Heart left ventricle (tissue), 16 donors: ENCODE measurements around the gene KCNQ1. TPM values are rescaled to one million over a fixed set of nuclear protein-coding genes. Genes with fewer than 3 reads are reported as not detected.

Experiments
- ATAC-seq, 4 donors: fragments of 200-7000 bp; cut with Tn5 transposase; one replicate each; pipeline ENCODE4 v1.9.1; 2020 to 2022; ENCODE audit warnings: moderate library complexity in 4 of 4, mild to moderate bottlenecking in 3 of 4, moderate number of reproducible peaks in 1 of 4
- DNase-seq, 5 donors: peaks; one replicate each; pipeline ENCODE4 v3.0.0-alpha.2; 2020
- H3K27ac ChIP-seq, 12 donors: fragments of 200-600 bp; sonication (generic) in 4 of 12; one replicate each; pipeline versions ENCODE4 v1.5.0 to v1.8.0; 2016 to 2022; ENCODE audit warnings: mild to moderate bottlenecking in 2 of 12
- H3K27me3 ChIP-seq, 9 donors: fragments of 200-600 bp; sonication (generic) in 2 of 9; one replicate each; pipeline versions ENCODE4 v1.5.1 to v1.8.0; 2016 to 2022; ENCODE audit warnings: mild to moderate bottlenecking in 3 of 9
- H3K36me3 ChIP-seq, 9 donors: fragments of 200-600 bp; sonication (generic) in 2 of 9; one replicate each; pipeline versions ENCODE4 v1.5.0 to v1.8.0; 2018 to 2022; ENCODE audit warnings: mild to moderate bottlenecking in 2 of 9
- H3K4me1 ChIP-seq, 12 donors: fragments of 200-600 bp; sonication (generic) in 4 of 12; one replicate each; pipeline versions ENCODE4 v1.5.0 to v1.8.0; 2016 to 2022; ENCODE audit warnings: mild to moderate bottlenecking in 3 of 12
- H3K4me3 ChIP-seq, 12 donors: fragments of 200-600 bp; sonication (generic) in 4 of 12; one replicate each; pipeline versions ENCODE4 v1.5.0 to v1.8.0; 2017 to 2022; ENCODE audit warnings: mild to moderate bottlenecking in 9 of 12, moderate library complexity in 4 of 12
- H3K9me3 ChIP-seq, 12 donors: fragments of 200-600 bp; sonication (generic) in 4 of 12; one replicate each; pipeline versions ENCODE4 v1.5.0 to v1.8.0; 2016 to 2022; ENCODE audit warnings: mild to moderate bottlenecking in 1 of 12
- POLR2A ChIP-seq, 2 donors: fragments of 450-650 bp; IDR thresholded peaks; one replicate each; pipeline ENCODE4 v1.6.1; 2017; ENCODE audit warnings: antibody characterized with exemption in 2 of 2, mild to moderate bottlenecking in 2 of 2, moderate library complexity in 2 of 2
- whole genome bisulfite sequencing, 4 donors: extraction: QIAGEN DNeasy Blood & Tissue Kit in 2 of 4; methylation state at CpG; one replicate each; pipeline versions ENCODE4 v1.1.5 to v1.1.7; 2013 to 2018; 5-methylcytosine and 5-hydroxymethylcytosine counted together
- intact Hi-C, 10 donors: fragments of 100-400 bp; cut with DNase I; formaldehyde crosslinking; loops; one replicate each; pipeline versions ENCODE4 v1.11.1 to v1.14.2; 2022
- polyA plus RNA-seq, 2 donors: library from polyadenylated mRNA; stranded (reverse); fragments of 200-250 nt; gene quantifications; one replicate each; pipeline ENCODE4 v1.2.3, GENCODE V29; 2013
- total RNA-seq, 9 donors: library from RNA; depleted of rRNA in 2 of 9; stranded (reverse); fragments of >200 nt in 2 of 9; fragmentation: NEBNext Ultra II Directional in 3 of 9; extraction: Animal tissue kit (Norgen Biotek cat#: 25700) in 3 of 9; gene quantifications; one replicate each; pipeline versions ENCODE4 v1.1.0 to v1.2.4, GENCODE V29; 2016 to 2023
- TF ChIP-seq, protein P1 (sequence below), 12 donors: fragments of 200-600 bp; sonication (generic) in 4 of 12; IDR thresholded peaks; one replicate each; pipeline versions ENCODE4 v1.5.0 to v1.8.0; 2018 to 2022; ENCODE audit warnings: antibody characterized with exemption in 12 of 12, mild to moderate bottlenecking in 5 of 12
- donor health status: ischemic (EF 13 %, LVEDD 7.1; RV severe dilation, severe dysfunction).
- donor health status: healthy with polysubstance abuse.
- donor health status: DM: no; HTN: yes; CAD: no.
- donor health status: DM: no; HTN: no; CAD: no.
- donor health status: ischemic (EF 25% LVEDD 6.9; RV normal size, moderate dysfunction).
- donor health status: ischemic (EF 25% LVEDD 5.7; RV mildly dilated, moderate dysfunction).
- donor health status: healthy.
- donor health status: DM: yes; HTN: yes; CAD: no.
- donor health status: ischemic (EF 35%, LVEDD 5.7; RV mildly dilated, moderate dysfunction).
- donor health status: nonischemic (EF 11% LVEDD 7.7; RV severe dilation, severe dysfunction).
- donor health status: DM: yes; HTN: yes; CAD: no.
- donor health status: PGD.
- donor health status: ischemic (EF 29% LVEDD 5.4; RV normal size, mild dysfunction).
- donor health status: nonischemic (EF 23%, LVEDD 6.1; RV moderate dilation, normal function).

The KCNQ1 gene
- total and polyA plus RNA-seq, 11 donors = 18.6 to 42.4 (median 31.4) TPM

DNA sequence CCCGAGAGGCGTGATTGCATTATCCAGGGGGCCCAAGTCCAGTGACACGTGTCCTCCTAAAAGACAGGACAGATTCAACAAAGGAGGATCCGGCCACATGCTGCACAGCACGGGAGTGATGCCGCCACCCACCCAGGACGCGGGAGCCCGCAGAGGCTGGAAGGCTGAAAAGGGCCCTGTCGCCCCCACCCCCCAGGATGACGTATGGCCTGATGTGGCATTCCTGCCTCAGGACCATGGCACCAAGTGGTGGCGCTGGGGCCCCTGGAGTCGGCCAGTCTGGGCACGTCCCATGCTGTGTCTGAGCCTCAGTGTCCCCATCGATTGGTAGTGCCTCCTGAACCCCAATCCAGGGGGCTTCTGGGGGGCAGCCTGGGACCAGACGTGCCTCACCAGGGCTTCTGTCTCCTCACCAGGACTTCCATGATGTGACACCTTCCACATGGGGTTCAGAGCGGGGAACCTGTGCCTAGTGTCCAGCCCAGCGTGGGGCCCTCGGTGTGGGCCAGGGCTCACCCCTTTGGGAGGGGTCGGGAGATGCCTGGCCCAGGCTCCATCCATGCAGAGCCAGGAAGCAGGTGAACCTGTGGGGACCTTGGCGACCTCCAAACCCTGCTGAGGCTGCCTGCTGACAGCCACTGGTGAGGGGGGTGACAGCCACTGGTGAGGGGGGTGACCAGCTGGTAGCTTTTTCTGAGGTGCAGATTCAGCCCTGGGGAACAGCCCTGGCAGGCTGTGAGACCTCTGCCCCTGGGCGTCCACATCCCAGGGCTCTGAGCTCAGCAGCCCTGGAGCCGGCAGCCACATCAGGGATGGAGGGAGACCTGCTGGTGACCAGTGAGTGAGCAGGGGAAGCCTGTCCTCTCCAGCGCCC is 75.3 kb downstream of the KCNQ1 start:
- Histone ChIP-seq H3K36me3 (no peaks in the 10 kb centered on the region), H3K27me3 (no peaks in the 10 kb centered on the region), H3K9me3 (no peaks in the 10 kb centered on the region), H3K4me1 (peaks cover 0 to 27% (median 11%) of the 10 kb centered on the region in 12 donors), H3K27ac (no peak overlapping the region), H3K4me3 (no peak overlapping the region)
- DNase-seq = peak; percentile 4 to 52 (median 18)
- intact Hi-C loops = loop anchor here in 5 of 10 donors (5.0 to 10.0 kb wide), 5 partner anchors 58 to 335 kb away; partner anchors contain the start of genes C11orf21 (in 1 of the 5) and TSPAN32 (in 1 of the 5)
- 82 to 88% (median 83%) methylated on average over 14 to 24 of the region's 24 CpGs for WGBS, 4 donors
- no peak for ATAC-seq
- TF ChIP-seq POLR2A (IDR thresholded peaks at IDR 0.05) = no peak
- TF ChIP-seq, protein P1, sequence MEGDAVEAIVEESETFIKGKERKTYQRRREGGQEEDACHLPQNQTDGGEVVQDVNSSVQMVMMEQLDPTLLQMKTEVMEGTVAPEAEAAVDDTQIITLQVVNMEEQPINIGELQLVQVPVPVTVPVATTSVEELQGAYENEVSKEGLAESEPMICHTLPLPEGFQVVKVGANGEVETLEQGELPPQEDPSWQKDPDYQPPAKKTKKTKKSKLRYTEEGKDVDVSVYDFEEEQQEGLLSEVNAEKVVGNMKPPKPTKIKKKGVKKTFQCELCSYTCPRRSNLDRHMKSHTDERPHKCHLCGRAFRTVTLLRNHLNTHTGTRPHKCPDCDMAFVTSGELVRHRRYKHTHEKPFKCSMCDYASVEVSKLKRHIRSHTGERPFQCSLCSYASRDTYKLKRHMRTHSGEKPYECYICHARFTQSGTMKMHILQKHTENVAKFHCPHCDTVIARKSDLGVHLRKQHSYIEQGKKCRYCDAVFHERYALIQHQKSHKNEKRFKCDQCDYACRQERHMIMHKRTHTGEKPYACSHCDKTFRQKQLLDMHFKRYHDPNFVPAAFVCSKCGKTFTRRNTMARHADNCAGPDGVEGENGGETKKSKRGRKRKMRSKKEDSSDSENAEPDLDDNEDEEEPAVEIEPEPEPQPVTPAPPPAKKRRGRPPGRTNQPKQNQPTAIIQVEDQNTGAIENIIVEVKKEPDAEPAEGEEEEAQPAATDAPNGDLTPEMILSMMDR (IDR thresholded peaks at IDR 0.05) = no peak

DNA sequence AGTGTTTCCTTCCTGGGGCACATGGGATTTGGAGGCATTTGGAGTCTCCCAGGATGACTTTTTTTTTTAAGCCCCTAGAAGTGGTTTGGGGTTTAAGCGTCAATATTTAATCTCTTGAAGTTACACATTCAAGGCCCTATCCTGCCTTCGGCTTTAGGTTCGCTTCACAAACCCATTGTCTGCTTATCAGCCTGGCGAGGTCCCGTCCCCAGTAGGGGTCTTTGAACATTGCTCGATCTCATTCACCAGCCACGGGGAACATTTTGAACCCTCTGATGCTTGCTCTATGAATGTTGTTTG is 75.9 kb downstream of the KCNQ1 start:
- Histone ChIP-seq H3K27me3 (no peaks in the 10 kb centered on the region), H3K27ac (no peak overlapping the region), H3K4me1 (peaks cover 0 to 27% (median 9%) of the 10 kb centered on the region in 12 donors), H3K36me3 (no peaks in the 10 kb centered on the region), H3K4me3 (no peak overlapping the region), H3K9me3 (no peaks in the 10 kb centered on the region)
- intact Hi-C loops = loop anchor here in 4 of 10 donors (10.0 kb wide), 3 partner anchors 216 to 336 kb away; partner anchors contain the start of genes C11orf21 (in 1 of the 4) and TSPAN32 (in 1 of the 4)
- ATAC-seq (no peak), DNase-seq (no peak)
- TF ChIP-seq, protein P1 (IDR thresholded peaks at IDR 0.05) = no peak
- no peak for TF ChIP-seq POLR2A (IDR thresholded peaks at IDR 0.05)
- 72 to 85% (median 82%) methylated on average over 7 of the region's 7 CpGs for WGBS, 4 donors

DNA sequence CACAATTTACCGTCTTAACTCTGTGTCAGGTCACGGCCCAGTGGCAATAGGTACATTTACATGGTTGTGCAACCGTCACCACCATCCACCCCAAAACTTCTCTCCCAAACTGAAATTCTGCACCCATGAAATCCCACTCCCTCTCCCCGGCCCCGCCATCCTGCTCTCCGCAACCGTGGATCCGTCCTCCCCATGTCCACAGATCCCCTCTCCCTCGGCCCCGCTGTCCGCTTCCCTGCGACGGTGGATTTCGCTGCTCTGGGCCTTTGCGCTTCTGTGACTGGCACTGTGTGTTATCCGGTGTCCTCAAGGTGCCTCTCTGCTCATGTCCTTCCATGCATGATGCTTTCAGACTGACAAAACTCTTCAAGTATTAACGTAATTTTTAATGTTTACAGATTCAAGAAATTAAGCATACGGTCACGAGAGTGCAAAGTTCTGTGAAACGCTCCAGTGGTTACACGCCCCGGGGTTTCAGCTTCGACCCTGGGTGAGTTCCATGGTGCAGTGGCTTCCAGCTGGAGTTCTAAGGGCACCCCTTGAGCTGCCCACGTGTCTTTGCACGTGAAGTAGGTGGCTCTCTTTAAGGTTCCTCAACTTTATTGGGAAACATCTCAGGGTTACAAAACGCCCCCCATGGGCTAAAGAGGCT is 76.4 kb downstream of the KCNQ1 start:
- ATAC-seq = no peak

More for the DNA sequence above, 76.4 kb downstream of the KCNQ1 start:
- H3K4me3 ChIP-seq = no peak overlapping the region
- intact Hi-C loops = loop anchor here in 4 of 10 donors (10.0 kb wide), 3 partner anchors 216 to 336 kb away; partner anchors contain the start of genes C11orf21 (in 1 of the 4) and TSPAN32 (in 1 of the 4)
- H3K9me3 ChIP-seq = no peaks in the 10 kb centered on the region
- H3K36me3 ChIP-seq = no peaks in the 10 kb centered on the region
- TF ChIP-seq, protein P1 (IDR thresholded peaks at IDR 0.05) = no peak
- TF ChIP-seq POLR2A (IDR thresholded peaks at IDR 0.05) = no peak
- H3K27ac ChIP-seq = no peak overlapping the region
- peaks cover 0 to 27% (median 7%) of the 10 kb centered on the region in 12 donors for H3K4me1 ChIP-seq
- 89 to 93% (median 92%) methylated on average over 24 to 26 of the region's 26 CpGs for WGBS, 4 donors
- no peaks in the 10 kb centered on the region for H3K27me3 ChIP-seq
- peak in 2 of 5 donors; percentile 19 to 29 for DNase-seq
